Stromal cell of bone marrow (primary cell): Measurements from ENCODE around the gene STX12.
"Not testable (repeated sequence)": the region's sequence is repeated elsewhere in the genome, so short reads cannot be mapped to it uniquely, and the experiment has no call there.

Experiments
- DNase-seq: peaks from one replicate; pipeline ENCODE4 v3.0.0-alpha.2; 2012; ENCODE audit warnings: low read depth

The STX12 gene

GRCh38 chr1:27775336-27775735 lies 2.3 kb downstream of the STX12 start:
- DNase-seq: not testable (repeated sequence)

- DNase-seq: not testable (repeated sequence)
Observed at GRCh38 chr1:27776276-27776675, 3.3 kb downstream of the STX12 start.

GRCh38 chr1:27778056-27778455 lies 5.0 kb downstream of the STX12 start:
- no peak for DNase-seq

GRCh38 chr1:27779122-27779521 lies 6.1 kb downstream of the STX12 start:
- DNase-seq: no peak

- no peak for DNase-seq
Observed at GRCh38 chr1:27782950-27783349, 9.9 kb downstream of the STX12 start.

- no peak for DNase-seq
Observed at GRCh38 chr1:27784700-27785099, 11.7 kb downstream of the STX12 start.

- DNase-seq: no peak
Observed at GRCh38 chr1:27785781-27786455, 12.9 kb downstream of the STX12 start.

- DNase-seq: no peak
Observed at GRCh38 chr1:27787895-27788294, 14.9 kb downstream of the STX12 start.

- no peak for DNase-seq
Observed at GRCh38 chr1:27789540-27790041, 16.6 kb downstream of the STX12 start.

- DNase-seq: not testable (repeated sequence)
Observed at GRCh38 chr1:27790270-27790669, 17.3 kb downstream of the STX12 start.

- no peak for DNase-seq
Observed at GRCh38 chr1:27795601-27796000, 22.6 kb downstream of the STX12 start.

GRCh38 chr1:27804791-27805190 lies 31.8 kb downstream of the STX12 start:
- no peak for DNase-seq

- no peak for DNase-seq
Observed at GRCh38 chr1:27806758-27807157, 33.7 kb downstream of the STX12 start.

- no peak for DNase-seq
Observed at GRCh38 chr1:27807385-27807784, 34.4 kb downstream of the STX12 start.

- DNase-seq: not testable (repeated sequence)
Observed at GRCh38 chr1:27808131-27808530, 35.1 kb downstream of the STX12 start.

GRCh38 chr1:27809883-27810282 lies 36.9 kb downstream of the STX12 start:
- no peak for DNase-seq

- no peak for DNase-seq
Observed at GRCh38 chr1:27811741-27812500, 38.9 kb downstream of the STX12 start.

GRCh38 chr1:27816921-27817630 lies 44.1 kb downstream of the STX12 start:
- DNase-seq: peak; percentile 62

GRCh38 chr1:27821761-27822315 lies 48.8 kb downstream of the STX12 start:
- no peak for DNase-seq

GRCh38 chr1:27823784-27824183 lies 50.8 kb downstream of the STX12 start:
- no peak for DNase-seq

GRCh38 chr1:27824411-27824810 lies 51.4 kb downstream of the STX12 start:
- DNase-seq: no peak

GRCh38 chr1:27829339-27829960 lies 56.4 kb downstream of the STX12 start:
- not testable (repeated sequence) for DNase-seq
